Neural cell (in vitro differentiated cells): Measurements from ENCODE around the gene IGFBP7.

ENCODE experiments used
- CTCF ChIP-seq: fragments of 450-650 bp; IDR thresholded peaks from 2 replicates; pipeline ENCODE4 v1.5.1; 2014; ENCODE audit warnings: antibody characterized with exemption, mild to moderate bottlenecking, moderate library complexity; ENCODE audit not compliant: poor library complexity, severe bottlenecking
- EP300 ChIP-seq: fragments of 450-650 bp; conservative IDR thresholded peaks from 2 replicates; pipeline ENCODE4 v1.6.1; 2014; ENCODE audit warnings: antibody characterized with exemption, mild to moderate bottlenecking, moderate library complexity; ENCODE audit not compliant: poor library complexity, severe bottlenecking
- EZH2 ChIP-seq: fragments of 200-600, 300-800 bp; shearing (Covaris generic), sonication (generic); IDR thresholded peaks from 2 replicates; pipeline ENCODE4 v1.6.1; 2014; ENCODE audit warnings: antibody characterized with exemption, low read length, borderline replicate concordance, mild to moderate bottlenecking; ENCODE audit not compliant: insufficient read depth, poor library complexity, severe bottlenecking
- POLR2AphosphoS5 ChIP-seq: IDR thresholded peaks from 2 replicates; pipeline ENCODE4 v1.6.1; 2012
- RAD21 ChIP-seq: fragments of 450-650 bp; conservative IDR thresholded peaks from 2 replicates; pipeline ENCODE4 v1.6.1; 2014; ENCODE audit warnings: antibody characterized with exemption, mild to moderate bottlenecking, moderate library complexity
- REST ChIP-seq: IDR thresholded peaks from 2 replicates; pipeline ENCODE4 v1.6.1; 2012; ENCODE audit warnings: borderline replicate concordance
- SMC3 ChIP-seq: fragments of 450-650 bp; conservative IDR thresholded peaks from 2 replicates; pipeline ENCODE4 v1.6.1; 2014; ENCODE audit warnings: antibody characterized with exemption, mild to moderate bottlenecking, moderate library complexity; ENCODE audit not compliant: poor library complexity
- TAF1 ChIP-seq: IDR thresholded peaks from 2 replicates; pipeline ENCODE4 v1.6.1; 2012; ENCODE audit warnings: low read depth

GRCh38 chr4:57113870-57114269 lies 3.7 kb upstream of the IGFBP7 start:
- no peak for TF ChIP-seq CTCF
- no peak for TF ChIP-seq EP300
- no peak for TF ChIP-seq RAD21
- TF ChIP-seq EZH2 = no peak
- no peak for TF ChIP-seq TAF1
- TF ChIP-seq SMC3 = no peak
- TF ChIP-seq REST = no peak
- TF ChIP-seq POLR2AphosphoS5 = no peak
